Stimulated activated CD8-positive, alpha-beta memory T cell treated with anti-CD3 and anti-CD28 coated beads, Interleukin-7, amount 100 ng/mL, for 1 hour (primary cell): Measurements from ENCODE around the gene SIGLEC9.

Source experiments
- DNase-seq, 2 donors: peaks; one replicate each; pipeline ENCODE4 v3.0.0-alpha.2; 2020; ENCODE audit warnings: low read depth in 2 of 2

SIGLEC9 gene

DNA sequence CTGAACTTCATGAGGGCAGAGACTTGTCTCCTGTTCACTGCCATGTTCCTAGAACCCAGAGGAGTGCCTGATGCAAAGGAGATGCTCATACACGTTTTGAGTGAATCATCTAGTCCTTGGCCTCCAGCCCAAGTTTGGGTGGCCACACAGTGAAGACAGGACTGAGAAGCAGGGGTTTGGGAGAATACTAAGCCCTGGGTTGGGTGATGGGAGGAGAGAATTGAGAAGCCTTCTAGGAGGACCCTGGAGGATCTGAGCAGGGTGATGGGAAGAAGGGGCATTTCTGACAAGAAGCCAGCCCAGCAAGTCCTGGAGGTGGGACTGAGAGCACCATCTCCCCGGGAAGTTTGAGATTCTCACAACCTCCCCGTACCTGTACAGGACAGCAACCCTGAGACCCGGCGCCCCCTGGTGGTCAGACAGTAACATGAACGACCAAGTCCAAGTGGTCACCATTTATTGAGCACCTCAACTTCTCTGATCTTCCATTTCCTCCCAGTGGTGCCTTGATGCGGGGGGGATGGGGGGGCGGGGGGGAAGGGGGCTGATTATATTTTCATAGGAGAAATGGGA is 27.5 kb upstream of the SIGLEC9 start:
- peak in 1 of 2 donors; percentile 48 for DNase-seq

DNA sequence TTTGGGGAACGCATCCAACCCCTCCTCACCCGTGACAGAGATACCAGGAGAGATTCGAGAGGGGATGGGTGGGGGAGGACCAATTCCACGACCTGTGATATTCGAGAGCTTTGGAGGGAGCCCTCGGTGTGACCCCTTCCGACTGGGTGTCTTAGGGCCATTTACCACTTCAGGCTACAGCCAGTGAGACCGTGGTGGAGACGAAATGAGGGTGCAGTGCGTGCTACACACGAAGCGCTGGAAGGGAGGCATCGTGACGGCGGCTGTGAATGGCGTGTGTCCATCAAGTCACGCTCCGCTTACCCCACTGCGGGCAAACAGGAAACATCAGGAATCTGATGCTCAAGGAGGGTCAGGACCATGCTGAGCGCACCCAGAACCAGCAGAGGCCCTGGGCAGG is 26.9 kb upstream of the SIGLEC9 start:
- no peak for DNase-seq

DNA sequence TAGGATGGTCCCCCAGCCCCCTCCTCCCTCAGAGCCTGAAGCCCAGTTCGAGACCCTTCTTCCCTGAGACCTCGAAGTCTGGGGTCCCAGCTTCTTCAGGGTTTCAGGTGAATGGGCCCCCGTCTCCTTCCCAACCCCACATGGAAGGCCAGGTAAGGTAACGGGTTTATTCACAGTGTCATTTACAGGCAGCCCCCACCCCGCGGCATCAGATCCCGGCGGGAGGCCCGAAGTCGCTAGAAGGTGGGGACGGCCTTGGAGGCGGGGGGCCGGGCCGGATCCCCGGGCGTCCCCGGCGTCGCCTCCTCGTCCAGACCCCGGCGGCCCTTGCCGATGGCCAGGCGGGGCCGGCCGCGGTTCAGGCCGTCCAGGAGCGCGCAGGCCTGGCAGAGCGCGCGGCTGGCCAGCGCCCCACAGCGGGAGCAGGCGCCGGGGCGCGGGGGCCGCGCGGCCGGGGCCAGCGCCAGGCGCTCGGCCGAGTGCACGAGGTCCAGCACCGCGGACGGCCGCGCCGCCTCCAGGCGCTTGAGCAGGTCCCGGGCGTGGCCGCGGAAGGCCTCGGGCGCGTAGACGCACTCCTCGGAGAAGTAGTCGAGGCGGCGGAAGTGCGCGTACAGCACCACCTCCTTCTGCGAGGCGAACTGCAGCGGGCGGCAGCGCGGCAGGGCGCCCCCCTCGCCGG is 26.2 kb upstream of the SIGLEC9 start:
- peak in 1 of 2 donors; percentile 19 for DNase-seq

DNA sequence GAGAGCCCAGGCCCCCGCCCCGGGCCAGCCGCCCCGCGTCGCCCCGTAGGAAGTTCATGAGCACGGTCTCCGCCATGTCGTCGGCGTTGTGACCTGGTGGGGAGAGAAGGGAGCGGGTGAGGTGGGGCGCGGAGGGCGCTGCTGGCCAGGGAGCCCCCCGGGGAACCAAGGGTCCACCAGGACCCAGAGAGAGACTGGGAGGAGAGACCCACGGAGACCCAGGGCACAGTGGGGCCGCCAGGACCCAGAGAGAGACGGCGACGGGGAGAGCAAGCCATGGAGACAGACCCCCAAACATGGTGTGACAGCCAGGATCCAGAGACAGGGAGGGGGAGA is 25.7 kb upstream of the SIGLEC9 start:
- no peak for DNase-seq

DNA sequence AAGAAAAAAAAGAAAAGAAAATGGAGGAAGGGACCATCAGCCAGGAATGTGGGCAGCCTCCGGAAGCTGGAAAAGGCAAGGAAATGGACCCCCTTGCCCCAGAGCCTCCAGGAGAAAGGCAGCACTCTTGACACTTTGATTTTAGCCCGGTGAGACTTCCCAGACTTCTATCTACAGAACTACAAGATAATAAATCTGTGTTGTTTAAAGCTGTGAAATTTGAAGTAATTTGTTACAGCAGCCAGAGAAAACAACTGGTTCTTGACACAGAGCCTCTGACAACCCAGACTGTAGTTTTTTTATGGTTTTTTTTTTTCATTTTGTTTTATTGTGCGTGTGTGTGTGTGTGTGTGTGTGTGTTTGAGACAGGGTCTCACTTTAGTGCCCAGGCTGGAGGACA is 24.1 kb upstream of the SIGLEC9 start:
- no peak for DNase-seq

DNA sequence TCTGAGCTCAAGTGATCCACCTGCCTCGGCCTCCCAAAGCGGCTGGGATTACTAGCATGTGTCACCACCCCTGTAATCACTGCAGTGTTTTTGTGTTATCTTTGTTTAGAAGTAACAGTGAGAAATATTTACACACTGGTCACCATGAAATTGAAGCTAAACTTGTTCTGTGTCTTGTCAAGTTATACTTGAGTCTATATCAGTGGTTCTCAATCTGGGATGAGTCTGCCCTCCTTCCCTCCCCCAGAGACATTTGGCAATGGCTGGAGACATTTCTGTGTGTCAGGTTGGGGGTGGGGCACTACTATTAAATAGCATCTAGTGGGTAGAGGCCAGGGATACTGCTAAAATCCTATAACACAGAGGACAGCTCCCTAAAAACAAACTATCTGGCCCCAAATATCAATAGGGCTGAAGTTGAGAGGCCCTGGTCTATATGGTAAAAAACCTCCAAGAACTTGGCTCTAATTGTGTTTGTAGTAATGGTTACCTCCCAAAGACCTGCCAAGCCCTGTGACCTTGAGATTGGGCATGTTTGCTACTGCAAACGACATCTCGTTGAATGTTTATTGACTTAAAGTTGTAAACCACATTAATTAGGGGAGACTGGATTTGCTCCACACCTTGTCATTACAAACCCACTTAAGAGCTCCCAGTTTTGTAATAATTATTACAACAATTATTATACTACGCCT is 23.4 kb upstream of the SIGLEC9 start:
- no peak for DNase-seq

DNA sequence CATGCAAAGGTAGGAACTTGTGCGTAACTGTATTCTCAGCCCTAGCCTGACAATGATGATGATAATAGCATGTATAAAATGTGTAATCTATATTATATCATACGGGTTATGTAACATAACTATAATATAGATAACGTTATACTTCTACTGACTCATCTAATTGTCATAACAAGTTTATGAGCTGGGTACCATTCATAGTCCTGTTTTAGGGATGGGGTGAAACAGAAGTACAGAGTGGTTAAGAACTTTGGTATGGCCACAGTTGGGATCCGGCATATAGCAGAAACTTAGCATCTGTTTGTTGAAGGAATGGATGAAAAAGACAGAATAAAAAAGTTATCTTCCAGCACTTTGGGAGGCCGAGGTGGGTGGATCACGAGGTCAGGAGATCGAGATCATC is 21.7 kb upstream of the SIGLEC9 start:
- no peak for DNase-seq

DNA sequence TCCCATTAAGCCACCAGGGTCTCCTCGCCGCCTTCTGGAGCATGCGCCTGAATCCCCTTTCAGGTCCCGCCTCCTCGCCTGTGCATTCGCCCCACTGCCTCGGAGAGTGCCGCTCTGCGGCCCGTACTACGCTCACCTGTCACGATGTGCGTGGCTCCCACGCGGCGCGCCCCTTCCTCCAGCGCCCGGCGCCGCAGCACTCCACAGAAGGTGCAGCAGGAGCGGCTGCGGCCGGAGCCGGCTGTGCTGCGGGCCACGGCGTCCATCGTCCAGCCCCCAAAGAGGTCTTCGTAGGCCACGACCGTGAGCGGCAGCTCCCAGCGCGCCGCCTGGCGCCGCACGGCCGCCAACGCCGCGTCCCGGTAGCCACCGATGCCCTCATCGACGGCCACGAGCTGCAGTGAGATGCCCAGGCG is 20.8 kb upstream of the SIGLEC9 start:
- no peak for DNase-seq

DNA sequence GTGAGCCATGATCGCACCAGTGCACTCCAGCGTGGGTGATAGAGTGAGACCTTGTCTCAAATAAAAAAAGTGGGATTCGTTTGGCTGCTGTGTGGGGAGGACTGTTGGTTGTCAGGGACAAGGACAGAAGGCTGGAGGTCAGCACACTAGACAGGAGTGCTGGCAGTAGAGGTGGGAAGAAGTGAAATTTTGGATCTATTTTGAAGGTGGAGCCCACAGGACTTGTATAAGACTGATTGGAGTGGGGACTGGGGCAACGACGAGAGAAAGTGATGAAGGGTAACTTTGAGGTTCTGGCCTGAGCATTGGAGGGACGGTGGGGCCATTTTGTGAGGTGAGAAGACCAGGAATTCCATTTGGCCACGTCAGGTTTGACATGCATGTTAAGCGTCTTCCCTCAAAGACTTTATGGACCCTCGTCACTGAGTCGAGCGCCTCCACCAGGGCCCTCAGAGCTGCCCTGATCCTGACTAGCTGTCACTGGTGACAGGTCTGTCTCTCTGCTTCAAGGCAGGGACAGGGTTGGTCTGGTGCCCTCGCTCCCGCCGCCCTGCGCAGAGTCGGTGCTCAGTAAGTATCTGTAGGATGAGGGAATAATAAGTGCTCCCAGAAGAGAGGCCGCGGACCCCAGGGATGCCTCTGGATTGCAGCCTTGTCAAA is 17.2 kb upstream of the SIGLEC9 start:
- DNase-seq = no peak

DNA sequence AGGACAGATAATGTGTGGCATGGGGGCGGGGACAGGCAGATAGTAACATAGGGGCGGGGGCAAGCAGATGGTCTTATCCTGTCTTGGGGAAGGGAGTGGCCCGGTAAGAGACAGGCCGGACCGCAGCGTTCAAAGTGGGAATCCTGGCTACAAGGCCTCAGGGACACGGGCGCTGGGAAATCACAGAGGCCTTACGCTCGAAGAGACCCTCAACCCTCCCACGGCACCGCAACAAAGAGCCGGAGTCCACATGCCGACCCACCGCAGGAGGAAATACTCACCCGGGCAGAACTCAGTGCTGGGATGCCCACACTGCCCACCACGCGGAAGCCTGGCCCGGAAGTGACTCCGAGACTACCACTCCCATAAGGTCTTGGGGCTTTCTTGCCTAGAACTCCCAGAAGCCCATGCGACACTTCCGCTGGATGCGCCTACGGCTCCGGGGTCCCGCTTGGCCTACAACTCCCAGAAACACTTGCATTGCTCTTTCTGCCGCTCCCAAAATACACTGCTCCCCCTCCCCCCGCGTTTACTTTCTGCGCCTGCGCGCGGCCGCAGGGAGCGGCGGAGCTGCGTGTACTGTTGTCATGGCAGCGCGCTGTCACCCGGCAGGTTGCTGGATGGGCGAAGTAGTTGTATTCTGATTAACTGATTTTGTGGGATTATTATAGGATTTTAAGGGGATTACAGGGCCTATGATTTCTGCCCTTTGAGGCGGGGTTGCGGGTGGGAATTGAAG is 16.5 kb upstream of the SIGLEC9 start, which contains the start of gene CTU1:
Gene CTU1, minus strand, starts transcription at position 344 of the 739 bp plus-strand sequence. CDS start 3,840 bp downstream, outside the sequence.
- peak; percentile 93 to 94 for DNase-seq

DNA sequence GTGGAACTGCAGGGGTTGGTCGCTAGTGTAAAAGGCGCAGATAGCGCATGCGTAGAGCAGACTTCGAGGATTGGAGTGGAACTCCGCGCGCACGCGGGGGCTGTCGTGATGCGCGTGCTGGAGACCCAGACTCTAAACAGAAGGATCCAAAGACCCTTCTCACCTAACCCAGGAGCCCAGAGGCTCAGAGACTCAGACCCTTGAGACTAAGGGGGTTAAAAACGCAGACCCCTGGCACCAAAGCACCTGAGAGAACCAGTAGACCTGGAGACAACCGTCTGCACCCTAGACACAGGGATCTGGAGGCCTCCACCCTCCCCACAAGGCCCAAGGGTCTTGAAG is 15.9 kb upstream of the SIGLEC9 start:
- no peak for DNase-seq

DNA sequence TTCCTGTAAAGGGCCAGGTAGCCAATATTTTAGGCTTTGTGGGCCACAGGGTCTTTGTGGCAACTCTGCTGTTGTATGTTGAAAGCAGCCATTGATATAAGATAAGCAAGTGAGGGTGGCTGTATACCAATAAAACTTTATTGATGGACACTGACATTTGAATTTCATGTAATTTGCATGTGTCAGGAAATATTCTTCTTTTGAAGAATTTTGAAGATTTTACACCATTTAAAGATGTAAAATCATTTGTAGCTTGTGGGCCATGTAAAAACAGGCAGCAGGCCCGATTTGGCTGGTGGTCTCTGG is 14.1 kb upstream of the SIGLEC9 start:
- no peak for DNase-seq

DNA sequence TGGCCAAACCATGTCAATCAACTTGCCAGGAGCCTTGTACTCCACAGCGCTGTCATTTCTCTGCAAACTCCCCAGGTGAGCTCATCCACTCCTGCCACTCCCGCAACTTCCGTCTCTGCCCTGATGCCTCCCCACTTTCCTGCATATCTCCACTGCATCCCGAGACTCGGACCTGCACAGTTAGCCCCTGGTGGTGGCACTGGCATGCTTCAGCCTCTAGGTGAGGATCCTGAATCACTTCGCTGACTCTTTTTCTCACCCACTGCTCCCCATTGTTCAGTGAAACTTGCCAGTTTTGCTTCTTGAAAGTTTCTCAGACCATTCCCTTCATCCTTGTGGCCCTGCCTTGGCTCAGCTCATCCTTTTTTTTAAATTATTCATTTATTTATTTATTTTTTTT is 13.1 kb upstream of the SIGLEC9 start:
- DNase-seq = no peak

DNA sequence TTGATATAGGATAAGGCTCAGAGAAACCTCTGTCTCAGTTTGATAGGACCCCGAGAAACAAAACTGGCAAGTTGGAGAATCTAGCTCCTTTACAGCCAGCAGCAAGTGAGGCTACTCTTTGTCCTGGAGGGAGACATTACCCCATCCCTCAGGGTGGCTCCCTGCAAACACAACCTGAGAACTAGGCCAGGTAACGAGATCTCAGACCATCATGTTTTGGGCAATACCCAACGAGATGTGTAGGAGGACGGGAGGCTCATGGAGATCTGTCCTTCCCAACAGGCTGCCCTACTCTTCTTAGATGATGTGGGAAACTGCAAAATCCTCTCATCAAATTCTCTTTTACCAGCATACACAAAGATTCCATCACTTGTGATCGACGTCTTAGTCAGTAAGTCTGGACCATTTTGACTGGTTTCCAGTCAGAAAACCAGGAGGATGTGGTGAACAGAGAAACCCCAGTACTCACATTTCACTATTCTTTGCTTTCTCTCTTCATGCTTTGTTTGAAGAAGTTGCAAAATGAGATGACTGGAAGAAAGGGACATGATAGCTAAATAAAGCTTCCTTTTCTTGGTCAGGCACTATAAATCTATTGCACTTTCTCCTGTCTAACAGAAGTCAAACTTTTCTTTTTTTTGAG is 10.5 kb upstream of the SIGLEC9 start:
- DNase-seq = no peak

DNA sequence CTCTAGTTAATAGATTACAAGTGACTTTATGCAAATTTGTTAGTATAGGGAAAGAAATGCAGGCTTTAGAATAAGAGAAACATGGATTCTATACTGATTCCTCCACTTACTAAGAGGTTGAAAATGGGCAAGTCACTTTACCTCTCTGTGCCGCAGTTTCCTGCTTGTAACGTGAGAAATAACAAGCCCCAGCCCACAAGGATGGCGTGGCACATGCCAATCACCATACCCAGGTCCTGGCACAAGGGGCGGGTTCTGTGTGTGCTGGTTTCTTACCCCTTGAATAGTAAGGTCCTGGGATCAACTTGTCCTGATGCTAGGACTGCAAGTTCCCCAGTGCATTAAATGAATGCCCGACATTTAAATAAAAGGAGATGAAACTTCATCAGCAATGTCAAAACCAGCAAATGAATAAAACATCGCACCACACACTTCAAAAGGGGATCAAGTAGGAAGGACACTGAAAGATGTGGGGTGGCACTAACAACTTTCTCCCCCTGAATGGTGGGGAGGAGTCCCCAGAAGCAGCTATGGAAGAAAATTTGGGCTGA is 7.9 kb upstream of the SIGLEC9 start:
- DNase-seq = no peak

DNA sequence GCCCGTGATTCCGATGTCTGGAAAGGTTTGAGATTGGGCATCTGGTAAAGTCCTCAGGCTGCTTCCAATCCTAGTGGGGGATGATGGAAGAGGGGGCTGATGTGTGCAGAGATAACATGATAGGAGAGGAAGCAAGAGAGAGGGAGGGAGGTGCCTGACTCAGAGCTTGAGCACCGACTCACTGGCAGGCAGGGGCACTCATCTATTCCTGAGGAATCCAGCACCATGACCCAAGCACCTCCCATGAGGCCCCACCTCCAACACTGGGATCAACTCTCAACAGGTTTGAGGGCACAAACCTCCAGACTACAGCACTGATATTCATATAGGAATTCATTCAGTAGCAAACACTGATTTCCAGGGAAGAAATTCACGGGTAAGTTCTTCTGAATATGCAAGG is 5.6 kb upstream of the SIGLEC9 start:
- DNase-seq = no peak

DNA sequence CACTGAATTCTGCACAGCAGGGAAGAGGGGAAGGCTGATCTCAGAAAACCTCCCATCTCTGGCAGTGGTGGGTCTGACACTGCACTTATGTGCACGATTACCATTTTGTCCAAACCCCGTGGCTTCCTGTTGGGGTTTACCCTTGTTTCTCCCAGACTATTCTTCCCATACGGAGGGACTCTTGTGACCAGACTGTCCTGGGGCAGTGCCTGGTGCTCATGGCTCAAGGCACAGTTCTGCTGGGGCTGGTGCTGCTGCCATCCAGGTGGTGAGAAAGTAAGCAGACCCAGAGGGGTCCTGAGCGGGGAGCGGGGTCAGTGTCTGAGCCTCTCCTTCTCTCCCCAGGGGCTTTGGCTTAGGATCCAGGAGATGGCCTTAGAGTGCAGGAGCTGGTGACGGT is 5.1 kb upstream of the SIGLEC9 start:
- DNase-seq = no peak

DNA sequence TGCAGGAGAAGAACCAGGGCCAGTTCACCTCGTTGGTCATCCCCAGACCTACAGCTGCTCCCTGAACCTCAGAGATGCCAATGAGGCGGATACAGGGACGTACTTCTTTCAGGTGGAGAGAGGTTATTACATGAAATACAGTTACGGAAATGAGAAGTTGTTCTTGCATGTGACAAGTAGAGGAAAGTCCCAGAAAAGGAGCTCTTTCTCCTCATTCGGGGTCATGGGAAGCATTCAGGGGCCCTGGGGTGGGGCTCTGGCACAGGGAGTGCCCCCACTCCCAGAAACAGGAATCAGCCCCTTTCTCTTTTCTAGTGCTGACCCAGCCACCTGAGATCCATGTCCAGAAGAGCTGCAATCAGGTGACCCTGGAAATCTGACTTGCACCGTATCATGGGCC is 4.5 kb upstream of the SIGLEC9 start:
- DNase-seq = no peak

DNA sequence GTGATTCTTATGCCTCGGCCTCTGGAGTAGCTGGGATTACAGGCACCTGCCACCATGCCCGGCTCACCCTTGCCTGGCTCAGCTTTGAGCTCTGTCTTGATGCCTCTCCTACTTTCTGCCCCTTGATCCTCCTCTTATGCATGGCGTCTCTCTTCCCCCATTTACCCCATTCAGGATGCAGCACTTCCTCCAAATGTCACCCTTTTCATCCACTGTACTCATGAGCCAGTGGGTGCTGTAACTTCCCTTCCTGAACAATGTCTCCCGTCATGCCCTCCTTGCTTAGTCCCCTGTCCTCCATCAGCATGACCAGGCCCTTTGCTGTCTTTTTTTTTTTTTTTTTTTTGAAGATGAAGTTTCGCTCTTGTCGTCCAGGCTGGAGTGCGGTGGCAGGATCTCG is 3.4 kb upstream of the SIGLEC9 start:
- DNase-seq = no peak

DNA sequence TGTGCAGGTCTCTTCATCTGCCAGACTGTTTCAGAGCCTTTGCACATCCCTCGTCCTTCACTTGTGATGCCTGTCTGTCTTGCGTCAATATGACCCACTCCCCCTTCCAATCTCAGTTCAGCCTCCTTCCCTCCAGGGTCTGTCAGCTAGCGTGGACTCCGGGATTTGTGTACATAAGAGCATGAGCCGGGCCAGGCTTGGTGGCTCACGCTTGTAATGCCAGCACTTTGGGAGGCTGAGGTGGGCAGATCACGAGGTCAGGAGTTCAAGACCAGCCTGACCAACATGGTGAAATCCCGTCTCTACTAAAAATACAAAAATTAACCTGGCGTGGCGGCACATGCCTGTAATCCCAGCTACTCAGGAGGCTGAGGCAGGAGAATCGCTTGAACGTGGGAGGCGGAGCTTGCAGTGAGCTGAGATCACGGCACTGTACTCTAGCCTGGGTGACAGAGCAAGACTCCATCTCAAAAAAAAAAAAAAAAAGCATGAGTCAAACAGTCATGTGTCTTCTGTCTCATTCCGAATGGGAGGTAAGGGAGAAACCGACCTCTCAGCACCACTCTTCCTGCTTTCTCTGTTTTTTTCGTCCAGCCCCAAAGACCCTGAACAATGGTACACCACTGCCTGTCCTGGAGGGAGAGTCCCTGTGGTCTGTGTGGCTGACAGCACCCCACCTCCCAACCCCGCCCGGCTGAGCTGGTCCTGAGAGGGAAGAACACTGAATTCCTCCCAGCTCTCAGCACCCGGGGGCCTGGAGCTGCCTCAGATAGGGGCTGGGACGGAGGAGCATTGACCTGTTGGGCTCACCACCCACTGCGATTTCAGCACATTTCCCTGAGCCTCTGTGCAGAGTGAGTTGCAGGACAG is 2.4 kb upstream of the SIGLEC9 start:
- DNase-seq = no peak

DNA sequence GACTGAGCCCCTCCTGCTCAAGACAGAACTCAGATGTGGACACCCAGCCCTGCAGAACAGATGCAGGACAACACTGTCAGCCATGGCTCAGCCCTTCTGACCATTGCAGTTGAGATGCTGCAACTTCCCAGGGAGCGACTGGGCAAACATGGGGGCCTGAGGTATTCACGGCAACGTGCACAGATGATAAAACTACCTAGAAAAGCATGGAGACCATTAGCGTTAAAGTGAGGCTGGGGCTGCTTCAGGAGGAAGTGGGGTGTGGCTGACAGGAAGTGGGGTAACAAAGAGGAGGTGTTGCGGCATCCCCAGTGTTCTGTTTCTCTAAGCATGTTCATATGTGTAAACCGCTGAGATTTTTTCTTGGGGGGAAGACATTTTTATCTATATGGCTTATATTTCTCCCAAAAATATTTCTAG is 1.3 kb upstream of the SIGLEC9 start:
- DNase-seq = no peak
